DMS 273 (cell line): ENCODE results near the gene PIGK.

Source experiments
- DNase-seq: peaks from one replicate; lab custom pipeline; 2025; ENCODE audit not compliant: unreplicated experiment; lab: John Stamatoyannopoulos, UW

PIGK gene

DNA sequence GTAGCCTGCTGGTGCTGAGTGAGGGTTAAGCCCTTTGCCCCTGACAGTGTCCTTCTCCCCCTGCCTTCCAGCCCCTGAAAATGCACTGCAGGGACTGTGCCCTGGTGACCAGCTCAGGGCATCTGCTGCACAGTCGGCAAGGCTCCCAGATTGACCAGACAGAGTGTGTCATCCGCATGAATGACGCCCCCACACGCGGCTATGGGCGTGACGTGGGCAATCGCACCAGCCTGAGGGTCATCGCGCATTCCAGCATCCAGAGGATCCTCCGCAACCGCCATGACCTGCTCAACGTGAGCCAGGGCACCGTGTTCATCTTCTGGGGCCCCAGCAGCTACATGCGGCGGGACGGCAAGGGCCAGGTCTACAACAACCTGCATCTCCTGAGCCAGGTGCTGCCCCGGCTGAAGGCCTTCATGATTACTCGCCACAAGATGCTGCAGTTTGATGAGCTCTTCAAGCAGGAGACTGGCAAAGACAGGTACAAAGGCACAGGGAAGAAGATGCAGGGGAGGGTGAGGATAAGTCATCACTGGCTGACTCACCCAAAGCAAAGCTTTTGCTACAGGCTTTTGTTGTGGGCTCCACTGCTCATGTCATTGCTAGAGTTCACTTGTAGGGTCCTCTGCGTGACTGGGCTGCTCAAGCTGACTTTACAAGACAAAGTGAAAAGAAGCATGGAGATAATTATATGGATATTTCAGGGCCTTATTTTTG, 174.9 kb downstream of the PIGK start:
- no peak for DNase-seq

DNA sequence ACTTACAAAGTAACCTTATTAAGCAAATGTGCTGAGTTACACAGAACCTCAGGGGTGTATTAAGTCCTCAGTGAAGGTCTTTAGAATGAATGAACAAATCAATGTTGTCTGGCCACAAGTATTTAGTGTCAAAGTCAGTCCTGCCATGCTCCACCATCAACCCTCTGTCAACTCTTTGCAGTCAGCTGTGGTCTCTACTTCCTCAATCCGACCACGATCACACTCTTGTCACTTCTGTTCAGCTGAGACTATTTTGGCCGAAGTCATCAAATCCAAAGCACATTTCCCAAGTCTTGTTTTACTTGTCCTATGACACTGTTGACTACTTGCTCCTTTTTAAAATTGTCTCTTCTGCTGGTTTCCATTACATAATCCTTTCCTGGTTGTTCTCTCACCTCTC, 178.4 kb downstream of the PIGK start:
- no peak for DNase-seq

DNA sequence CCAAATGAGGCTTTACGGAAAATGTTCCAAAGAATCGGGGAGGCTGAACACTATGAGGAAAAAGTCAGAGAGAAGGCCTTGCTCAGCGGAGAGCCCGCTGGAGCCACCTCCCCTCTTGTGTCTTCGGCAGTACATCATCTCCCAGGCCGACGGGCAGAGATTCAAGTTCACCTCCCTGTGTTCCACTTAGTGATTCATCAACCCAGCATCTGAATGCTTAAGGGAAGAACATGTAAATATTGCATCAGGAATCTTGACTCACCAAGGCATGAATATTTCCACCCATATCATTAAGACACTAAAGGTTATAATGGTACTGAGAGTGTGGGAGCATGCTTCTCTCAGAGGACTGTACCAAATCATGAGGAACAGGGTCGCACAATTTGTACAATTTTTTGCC, 179.5 kb downstream of the PIGK start:
- no peak for DNase-seq

DNA sequence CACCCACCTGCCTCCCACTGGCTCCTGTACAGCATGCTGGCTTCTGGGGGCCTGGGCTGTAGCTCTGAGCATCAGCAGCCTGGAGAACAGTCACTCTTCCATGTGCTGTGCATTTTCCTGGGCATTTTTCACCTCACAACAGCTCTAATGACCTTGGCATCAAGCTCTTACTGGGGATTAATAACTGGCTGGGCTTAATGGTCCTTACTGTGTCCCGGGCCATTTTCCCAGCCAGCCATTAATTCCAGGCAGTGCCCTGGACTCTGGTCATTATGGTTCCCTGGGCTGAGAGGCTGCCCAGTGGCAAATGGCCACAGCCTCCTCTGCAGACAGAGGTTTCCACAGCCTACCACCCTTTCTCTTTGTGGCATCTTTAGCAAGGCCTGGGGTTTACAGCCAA, 180.1 kb downstream of the PIGK start:
- DNase-seq: no peak
